ENCODE results near the gene DNAL1. TPM values are rescaled to one million over a fixed set of nuclear protein-coding genes. Genes with fewer than 3 reads are reported as not detected.

DNAL1 gene
- total RNA-seq, 2 donors from 2014 or later, result 22.9 to 30.5 TPM

DNA sequence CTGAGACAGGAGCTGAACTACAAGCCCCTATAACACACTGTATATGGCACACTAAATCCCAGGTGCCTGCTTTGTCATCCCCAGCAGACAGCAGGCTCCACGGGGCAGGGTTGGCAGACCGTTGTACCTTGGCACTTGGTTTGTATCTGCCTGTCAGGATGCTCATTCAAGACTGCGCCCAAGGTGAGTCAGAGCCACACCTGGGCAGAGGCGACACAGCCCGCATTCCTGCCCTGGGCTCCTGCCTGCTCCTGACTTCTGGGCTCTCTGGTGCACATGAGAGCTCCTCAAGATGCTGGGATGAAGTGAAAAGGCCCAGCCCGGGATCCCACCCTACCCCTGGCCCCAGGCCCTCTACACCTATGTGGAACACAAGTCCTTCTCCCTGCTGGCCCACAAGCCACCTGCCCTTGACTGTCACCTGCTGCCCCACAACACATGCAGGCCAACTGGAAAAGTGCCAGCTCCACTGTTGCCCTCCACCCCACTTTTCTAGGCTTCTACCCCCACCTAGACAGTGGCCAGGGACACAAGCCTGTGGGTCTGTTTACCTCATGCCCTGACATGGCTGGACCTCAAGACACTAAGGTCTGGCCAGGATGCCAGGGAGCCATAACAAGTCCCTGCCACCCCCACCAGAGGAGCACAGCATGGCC is 100.2 kb downstream of the DNAL1 start:
- H3K9ac ChIP-seq (ENCODE audit: extremely low read depth, low read length, poor library complexity, severe bottlenecking), result no peak overlapping the region
- 95 to 100% methylated on average over 3 to 6 of the region's 6 CpGs for WGBS, 2 experiments (ENCODE audit: insufficient coverage in 1 of 2, insufficient read length in 1 of 2)

DNA sequence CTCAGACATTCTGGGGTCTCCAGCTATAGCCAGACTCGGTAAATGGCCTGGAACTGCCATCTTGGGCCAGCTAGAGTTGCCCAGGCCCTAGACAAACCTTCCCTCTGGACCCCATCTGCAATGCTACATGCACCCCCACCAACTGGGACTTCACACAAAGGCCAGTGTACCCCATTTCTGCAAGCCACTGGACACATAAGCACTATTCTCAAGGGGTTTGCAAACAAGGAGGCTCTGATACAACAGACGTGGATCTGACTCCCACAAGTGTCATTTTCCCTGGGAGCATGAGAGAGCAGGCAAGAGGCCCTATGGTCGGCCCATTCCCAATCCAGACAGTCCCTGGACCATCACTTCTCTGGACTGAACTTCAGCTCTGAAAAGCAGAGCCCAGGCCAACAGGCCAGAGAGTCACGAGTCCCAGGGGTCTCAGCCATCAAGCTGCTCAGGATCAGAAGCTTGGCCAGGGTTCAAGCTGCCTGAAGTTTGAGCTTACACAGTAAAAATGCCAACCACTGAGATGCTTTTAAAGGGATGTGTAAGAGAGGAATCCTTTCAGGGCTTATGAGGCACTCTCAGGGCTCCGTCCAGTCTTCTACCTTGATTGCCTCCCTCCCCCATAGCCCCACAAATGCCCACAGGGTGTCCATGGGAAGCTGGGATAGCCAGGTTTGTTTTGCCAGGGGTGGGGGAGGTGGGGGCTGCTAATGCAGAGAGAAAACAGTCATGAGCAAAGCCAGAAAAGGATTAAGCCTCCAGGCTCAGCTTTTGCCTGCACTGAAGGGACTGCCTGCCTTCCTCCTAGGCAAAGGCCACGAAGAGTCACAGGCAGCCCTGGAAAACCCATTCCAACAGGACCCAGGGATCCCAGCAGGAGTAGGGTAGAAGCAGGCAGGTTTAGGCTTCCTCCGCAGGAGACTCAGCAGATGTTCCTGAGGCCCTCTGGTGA is 101.1 kb downstream of the DNAL1 start:
- Histone ChIP-seq H3K27ac (ENCODE audit: low read depth, low read length) (peak overlapping the region; percentile 6), H3K9me3 (ENCODE audit: control insufficient read depth, low read length) (no peaks in the 10 kb centered on the region)

More for the DNA sequence above, 100.2 kb downstream of the DNAL1 start:
- no peak for DNase-seq
- TF ChIP-seq, protein P1, sequence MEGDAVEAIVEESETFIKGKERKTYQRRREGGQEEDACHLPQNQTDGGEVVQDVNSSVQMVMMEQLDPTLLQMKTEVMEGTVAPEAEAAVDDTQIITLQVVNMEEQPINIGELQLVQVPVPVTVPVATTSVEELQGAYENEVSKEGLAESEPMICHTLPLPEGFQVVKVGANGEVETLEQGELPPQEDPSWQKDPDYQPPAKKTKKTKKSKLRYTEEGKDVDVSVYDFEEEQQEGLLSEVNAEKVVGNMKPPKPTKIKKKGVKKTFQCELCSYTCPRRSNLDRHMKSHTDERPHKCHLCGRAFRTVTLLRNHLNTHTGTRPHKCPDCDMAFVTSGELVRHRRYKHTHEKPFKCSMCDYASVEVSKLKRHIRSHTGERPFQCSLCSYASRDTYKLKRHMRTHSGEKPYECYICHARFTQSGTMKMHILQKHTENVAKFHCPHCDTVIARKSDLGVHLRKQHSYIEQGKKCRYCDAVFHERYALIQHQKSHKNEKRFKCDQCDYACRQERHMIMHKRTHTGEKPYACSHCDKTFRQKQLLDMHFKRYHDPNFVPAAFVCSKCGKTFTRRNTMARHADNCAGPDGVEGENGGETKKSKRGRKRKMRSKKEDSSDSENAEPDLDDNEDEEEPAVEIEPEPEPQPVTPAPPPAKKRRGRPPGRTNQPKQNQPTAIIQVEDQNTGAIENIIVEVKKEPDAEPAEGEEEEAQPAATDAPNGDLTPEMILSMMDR (conservative IDR thresholded peaks at IDR 0.05), result no peak
- no peaks in the 10 kb centered on the region for H3K9me3 Mint-ChIP-seq
- no peak overlapping the region for H3K4me3 Mint-ChIP-seq
- no peaks in the 10 kb centered on the region for H3K27me3 Mint-ChIP-seq (ENCODE audit: insufficient read depth)
- Histone ChIP-seq H3K36me3 (ENCODE audit: control insufficient read depth, insufficient read depth, low read length) (no peaks in the 10 kb centered on the region), H3K4me3 (ENCODE audit: low read length) (no peak overlapping the region), H3K27me3 (ENCODE audit: control insufficient read depth, insufficient read depth, low read length, poor library complexity, severe bottlenecking) (no peaks in the 10 kb centered on the region), H3K27ac (ENCODE audit: low read depth, low read length) (no peak overlapping the region), H3K4me1 (ENCODE audit: control insufficient read depth, insufficient read depth, low read length) (peaks cover 19% of the 10 kb centered on the region), H3K9me3 (ENCODE audit: control insufficient read depth, low read length) (no peaks in the 10 kb centered on the region)
- peak overlapping the region; percentile 55 for H3K27ac Mint-ChIP-seq
- peaks cover 43% of the 10 kb centered on the region for H3K4me1 Mint-ChIP-seq
- H3K36me3 Mint-ChIP-seq (ENCODE audit: low read depth), result no peaks in the 10 kb centered on the region

More for the DNA sequence above, 101.1 kb downstream of the DNAL1 start:
- Histone ChIP-seq H3K4me1 (ENCODE audit: control insufficient read depth, insufficient read depth, low read length) (peaks cover 19% of the 10 kb centered on the region), H3K9ac (ENCODE audit: extremely low read depth, low read length, poor library complexity, severe bottlenecking) (no peak overlapping the region), H3K4me3 (ENCODE audit: low read length) (no peak overlapping the region), H3K27me3 (ENCODE audit: control insufficient read depth, insufficient read depth, low read length, poor library complexity, severe bottlenecking) (no peaks in the 10 kb centered on the region), H3K36me3 (ENCODE audit: control insufficient read depth, insufficient read depth, low read length) (no peaks in the 10 kb centered on the region)
- DNase-seq, result no peak
- Mint-ChIP-seq H3K36me3 (ENCODE audit: low read depth) (no peaks in the 10 kb centered on the region), H3K4me1 (peaks cover 47% of the 10 kb centered on the region), H3K4me3 (no peak overlapping the region), H3K27ac (no peak overlapping the region), H3K27me3 (ENCODE audit: insufficient read depth) (no peaks in the 10 kb centered on the region), H3K9me3 (no peaks in the 10 kb centered on the region)
- WGBS, 2 experiments (ENCODE audit: insufficient coverage in 1 of 2, insufficient read length in 1 of 2), result 84 to 98% methylated on average over 5 to 7 of the region's 7 CpGs
- TF ChIP-seq, protein P1 (conservative IDR thresholded peaks at IDR 0.05), result no peak

Data from endodermal cell (in vitro differentiated cells).